Measurements from ENCODE around the gene ZNF625.
A peak's percentile ranks its signal among the peaks of the same experiment; 100 is the strongest.

DNA sequence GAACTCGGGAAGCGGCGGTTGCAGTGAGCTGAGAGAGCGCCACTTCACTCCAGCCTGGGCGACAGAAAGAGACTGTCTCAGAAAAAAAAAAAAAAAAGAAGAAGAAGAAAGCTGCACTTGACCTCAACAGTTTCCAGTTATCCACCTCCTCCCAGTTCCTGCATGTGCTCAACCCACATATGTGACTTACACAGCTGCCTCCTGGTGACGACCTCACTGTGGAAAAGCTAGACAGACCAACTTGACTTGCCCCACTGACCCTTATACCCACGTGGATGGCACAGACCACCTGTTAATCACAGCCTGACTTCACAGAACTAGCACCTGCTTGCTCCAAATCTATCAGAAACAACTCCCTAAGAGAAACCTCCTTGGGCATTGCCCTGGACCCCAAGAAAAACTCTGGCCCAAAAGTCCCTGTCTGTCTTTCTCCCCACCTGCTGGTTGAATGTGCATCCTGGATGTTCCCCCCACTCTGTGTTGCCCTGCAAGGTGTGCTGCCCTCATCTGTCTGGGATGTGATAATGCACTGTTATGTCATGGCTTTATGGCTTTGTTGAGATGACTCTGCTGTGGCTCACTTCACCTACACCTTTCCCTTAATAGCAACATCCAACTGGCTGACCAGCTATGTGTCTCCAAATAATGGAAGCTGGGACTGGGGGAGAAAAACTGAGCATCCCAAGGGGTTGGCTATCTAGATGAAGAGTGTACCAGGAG lies 19.2 kb downstream of the ZNF625 start:
- TF ChIP-seq, protein P1, sequence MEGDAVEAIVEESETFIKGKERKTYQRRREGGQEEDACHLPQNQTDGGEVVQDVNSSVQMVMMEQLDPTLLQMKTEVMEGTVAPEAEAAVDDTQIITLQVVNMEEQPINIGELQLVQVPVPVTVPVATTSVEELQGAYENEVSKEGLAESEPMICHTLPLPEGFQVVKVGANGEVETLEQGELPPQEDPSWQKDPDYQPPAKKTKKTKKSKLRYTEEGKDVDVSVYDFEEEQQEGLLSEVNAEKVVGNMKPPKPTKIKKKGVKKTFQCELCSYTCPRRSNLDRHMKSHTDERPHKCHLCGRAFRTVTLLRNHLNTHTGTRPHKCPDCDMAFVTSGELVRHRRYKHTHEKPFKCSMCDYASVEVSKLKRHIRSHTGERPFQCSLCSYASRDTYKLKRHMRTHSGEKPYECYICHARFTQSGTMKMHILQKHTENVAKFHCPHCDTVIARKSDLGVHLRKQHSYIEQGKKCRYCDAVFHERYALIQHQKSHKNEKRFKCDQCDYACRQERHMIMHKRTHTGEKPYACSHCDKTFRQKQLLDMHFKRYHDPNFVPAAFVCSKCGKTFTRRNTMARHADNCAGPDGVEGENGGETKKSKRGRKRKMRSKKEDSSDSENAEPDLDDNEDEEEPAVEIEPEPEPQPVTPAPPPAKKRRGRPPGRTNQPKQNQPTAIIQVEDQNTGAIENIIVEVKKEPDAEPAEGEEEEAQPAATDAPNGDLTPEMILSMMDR (IDR thresholded peaks at IDR 0.05; ENCODE audit: low read length): peak; percentile 74
- no peak for TF ChIP-seq EZH2 (IDR thresholded peaks at IDR 0.05; ENCODE audit: borderline replicate concordance, low read length)
